HepG2 (cell line): ENCODE measurements around the gene MAST1.

Source experiments
- BCL3 ChIP-seq: sonication (generic); formaldehyde crosslinking; IDR thresholded peaks from 2 replicates; pipeline ENCODE4 v1.5.1; 2020; ENCODE audit warnings: mild to moderate bottlenecking, missing genetic modification reagents, moderate library complexity
- CTCF ChIP-seq: sonication (generic); formaldehyde crosslinking; IDR thresholded peaks from 2 replicates; pipeline ENCODE4 v1.5.0; 2020; ENCODE audit warnings: mild to moderate bottlenecking, missing genetic modification reagents, moderate library complexity
- FOXP1 ChIP-seq, 2 experiments: fragments of 450-650 bp in 1 of 2; IDR thresholded peaks; 2 replicates each; pipeline ENCODE4 v1.6.1; 2017 to 2018; ENCODE audit warnings: antibody characterized with exemption in 1 of 2
- GLI4 ChIP-seq: sonication (generic); formaldehyde crosslinking; IDR thresholded peaks from 2 replicates; pipeline ENCODE4 v1.5.1; 2020; ENCODE audit warnings: missing genetic modification reagents, mild to moderate bottlenecking, moderate library complexity, borderline replicate concordance
- POLR2A ChIP-seq, 2 experiments: IDR thresholded peaks; 2 replicates each; pipeline ENCODE4 v1.6.1; 2011; ENCODE audit warnings: low read depth in 2 of 2, low read length in 2 of 2, mild to moderate bottlenecking in 1 of 2, moderate library complexity in 1 of 2; ENCODE audit not compliant: insufficient read depth in 1 of 2
- RXRA ChIP-seq: sonication (generic); formaldehyde crosslinking; IDR thresholded peaks from 2 replicates; pipeline ENCODE4 v1.5.1; 2020; ENCODE audit warnings: missing genetic modification reagents
- SRF ChIP-seq: IDR thresholded peaks from 2 replicates; pipeline ENCODE4 v1.6.1; 2011; ENCODE audit warnings: mild to moderate bottlenecking, low read depth, low read length, moderate library complexity
- USF2 ChIP-seq, 2 experiments: sonication (generic) in 1 of 2; formaldehyde crosslinking in 1 of 2; IDR thresholded peaks; 2 replicates each; pipeline versions ENCODE4 v1.5.1 to v1.6.1; 2011 to 2020; ENCODE audit warnings: borderline replicate concordance in 1 of 2, low read depth in 1 of 2, low read length in 1 of 2, mild to moderate bottlenecking in 1 of 2, missing genetic modification reagents in 1 of 2, moderate library complexity in 1 of 2
- ZBTB26 ChIP-seq: IDR thresholded peaks from 2 replicates; pipeline ENCODE4 v1.6.1; 2016; ENCODE audit warnings: missing compliant biosample characterization, missing genetic modification reagents, borderline replicate concordance

GRCh38 chr19:12871681-12872080, 33.4 kb downstream of the MAST1 start:
- no peak for TF ChIP-seq ZBTB26
- TF ChIP-seq POLR2A (IDR thresholded peaks at IDR 0.05; ENCODE audit: insufficient read depth in 1 of 2, low read depth in 2 of 2, low read length in 2 of 2) = no peak
- TF ChIP-seq BCL3 = no peak
- no peak for TF ChIP-seq CTCF (CRISPR knock-in tag)
- no peak for TF ChIP-seq FOXP1 (IDR thresholded peaks at IDR 0.05)
- no peak for TF ChIP-seq FOXP1 (CRISPR knock-in tag; IDR thresholded peaks at IDR 0.05)
- no peak for TF ChIP-seq GLI4 (CRISPR knock-in tag)
- TF ChIP-seq SRF = no peak
- no peak for TF ChIP-seq RXRA (CRISPR knock-in tag)
- no peak for TF ChIP-seq USF2 (IDR thresholded peaks at IDR 0.05; ENCODE audit: low read depth, low read length)
- no peak for TF ChIP-seq USF2 (CRISPR knock-in tag; IDR thresholded peaks at IDR 0.05; ENCODE audit: borderline replicate concordance)
